Measurements from ENCODE around the gene ABCB8.

Gene ABCB8

DNA sequence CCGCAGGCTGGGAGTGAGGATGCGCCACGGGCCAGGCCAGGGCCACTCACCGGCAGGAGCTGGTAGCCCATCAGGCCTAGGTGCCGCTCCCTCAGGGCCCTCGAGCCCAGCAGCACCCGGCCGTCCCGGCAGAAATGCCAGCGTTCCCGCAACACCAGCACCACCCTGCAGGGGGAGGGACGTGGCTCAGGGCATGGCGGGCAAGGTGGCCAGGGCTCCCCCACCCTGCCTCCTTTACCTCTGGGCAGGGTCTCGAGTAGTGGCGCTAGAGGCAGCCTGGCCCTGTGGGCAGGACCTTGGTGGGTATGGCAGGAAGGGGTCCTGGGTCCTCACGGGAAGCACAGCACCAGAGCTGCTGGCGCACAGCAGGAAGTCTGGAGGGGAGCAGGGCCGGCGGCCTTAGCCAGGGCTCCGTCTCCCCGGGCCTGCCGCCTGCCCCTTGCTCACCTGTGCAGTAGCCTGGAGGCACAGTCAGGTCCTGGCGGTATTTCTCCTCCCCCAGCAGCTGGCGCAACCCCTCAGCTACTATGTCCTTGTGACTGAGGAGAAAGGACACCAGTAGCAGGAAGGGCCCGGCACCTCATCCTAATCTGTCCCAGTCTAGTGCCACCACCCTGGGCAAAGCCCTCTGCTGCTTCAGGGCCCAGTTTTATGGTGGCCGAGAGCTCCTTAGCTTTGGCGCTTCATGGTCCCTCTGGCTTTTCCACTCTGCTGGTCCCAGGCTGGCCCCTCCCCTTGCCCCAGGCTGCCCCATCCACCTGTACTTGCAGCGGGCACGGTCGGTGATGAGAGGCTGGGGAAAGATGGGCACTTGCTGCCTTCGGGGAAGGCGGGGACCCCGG, 48.8 kb downstream of the ABCB8 start:
- peak; percentile 37 for DNase-seq

DNA sequence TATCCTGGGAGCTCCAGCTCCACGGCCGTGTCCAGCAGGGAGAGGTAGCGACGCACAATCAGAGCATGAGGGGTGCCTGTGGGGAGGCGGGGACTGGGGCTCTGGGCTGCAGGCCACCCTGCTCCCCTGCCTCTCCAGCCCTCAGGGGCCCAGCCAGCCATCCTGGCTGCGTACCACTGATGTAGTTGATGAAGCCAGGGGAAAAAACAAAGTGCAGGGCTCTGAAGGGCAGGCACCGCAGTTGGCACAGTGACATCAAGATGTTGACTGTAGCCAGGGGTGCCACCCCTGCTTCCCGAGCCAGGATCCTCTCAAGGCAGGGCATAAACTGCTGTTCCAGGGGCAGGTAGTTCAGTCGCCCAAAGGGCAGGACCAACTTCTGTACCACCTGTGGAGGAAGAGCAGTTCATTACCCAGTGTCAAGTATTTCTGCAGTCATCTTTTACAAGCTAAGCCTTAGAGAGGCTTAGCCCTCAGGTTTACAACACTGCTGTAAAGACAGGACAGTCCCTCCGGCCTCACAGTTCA, 49.5 kb downstream of the ABCB8 start:
- no peak for DNase-seq

DNA sequence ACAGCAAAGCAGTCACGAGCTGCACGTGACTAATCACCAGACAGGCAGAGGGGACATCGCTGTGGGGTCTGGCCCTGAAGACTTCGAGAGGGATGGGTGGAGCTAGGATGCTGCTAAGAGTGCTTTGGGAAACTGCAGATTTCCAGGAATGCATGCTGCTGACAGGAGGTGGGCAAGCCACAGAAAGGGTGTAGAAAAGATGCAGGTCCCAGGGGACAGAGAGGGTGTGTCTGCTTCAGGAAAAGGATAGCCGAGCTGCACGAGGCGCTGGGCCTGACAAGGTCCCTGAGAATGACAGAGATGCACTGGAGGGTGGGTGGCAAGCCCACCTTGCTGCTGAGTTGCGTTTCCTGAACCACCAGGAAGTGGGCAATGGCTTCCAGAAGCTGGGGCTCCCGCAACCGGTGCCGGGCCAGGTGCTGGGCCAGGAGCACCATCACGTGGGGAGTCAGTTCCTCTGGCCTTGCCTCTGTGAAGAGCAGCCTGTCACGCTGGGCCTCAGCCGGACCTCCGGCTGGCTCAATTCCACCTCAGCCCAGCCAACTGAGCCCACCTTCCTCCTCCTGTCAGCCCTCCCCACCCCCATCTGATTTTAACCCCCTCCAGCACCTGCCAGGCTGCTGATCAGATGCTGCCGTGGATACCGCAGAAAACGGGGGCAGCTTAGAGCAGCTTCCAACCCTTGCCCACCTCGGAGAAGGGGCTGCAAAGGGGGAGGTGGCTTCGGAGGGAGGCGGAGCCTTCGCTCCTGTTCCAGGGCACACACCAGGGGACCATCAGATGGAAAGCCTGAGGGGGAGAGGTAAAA, 50.2 kb downstream of the ABCB8 start:
- DNase-seq = peak; percentile 49

DNA sequence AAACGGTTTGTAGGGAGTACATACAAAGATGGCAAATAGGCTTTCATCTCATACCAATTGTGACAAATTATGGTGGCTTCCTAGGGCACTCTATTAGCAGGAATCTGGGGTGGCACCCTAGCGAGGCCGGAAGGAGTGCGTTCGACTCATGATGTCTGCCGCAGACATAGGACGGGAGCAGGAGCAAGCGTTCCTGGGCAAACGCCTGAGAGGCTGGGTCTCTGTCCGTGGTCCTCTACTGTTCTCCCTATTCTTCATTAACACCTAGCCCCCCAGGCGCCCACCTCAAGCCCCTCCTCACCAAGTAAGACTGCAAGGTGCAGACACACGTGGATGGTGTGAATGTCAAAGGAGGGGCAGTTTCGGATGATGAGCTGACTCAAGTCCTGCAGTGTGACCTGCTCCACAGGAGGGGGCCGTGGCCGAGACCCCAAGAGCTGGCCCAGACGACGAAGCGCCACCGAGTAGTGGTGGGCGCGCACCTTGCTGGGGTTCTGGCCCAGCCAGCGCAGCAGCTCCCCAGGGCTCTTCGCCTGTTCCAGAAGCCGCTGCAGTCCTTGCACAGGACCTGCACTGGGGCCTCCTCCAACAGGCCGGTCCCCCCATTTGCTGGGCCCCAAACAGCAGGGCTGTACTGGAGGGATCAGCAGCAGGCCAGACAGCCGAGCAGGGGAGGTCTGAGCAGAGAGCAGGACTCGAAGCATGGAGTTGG, 51.1 kb downstream of the ABCB8 start:
- DNase-seq = no peak

DNA sequence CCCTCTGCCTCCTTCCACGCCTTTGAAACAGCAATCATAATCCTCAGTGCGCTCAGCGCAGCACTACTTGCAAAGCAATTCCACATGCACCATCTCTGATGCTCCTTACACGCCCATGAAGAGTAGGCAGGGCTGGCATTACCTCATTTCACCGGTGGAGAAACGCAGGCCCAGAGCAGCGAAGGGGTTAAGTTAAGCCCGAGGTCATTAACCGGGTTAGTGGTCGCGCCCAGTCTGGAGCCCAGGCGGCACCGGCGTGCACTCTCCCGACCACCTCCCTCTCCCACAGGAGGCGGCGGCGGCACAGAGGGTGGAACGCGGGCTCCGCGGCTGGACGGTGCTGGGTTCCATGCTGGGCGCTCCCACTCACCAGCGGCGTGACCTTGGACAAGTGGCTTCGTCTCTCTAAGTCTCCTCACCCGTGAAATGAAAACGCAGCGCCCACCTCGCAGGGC, 51.8 kb downstream of the ABCB8 start:
- peak; percentile 50 for DNase-seq

DNA sequence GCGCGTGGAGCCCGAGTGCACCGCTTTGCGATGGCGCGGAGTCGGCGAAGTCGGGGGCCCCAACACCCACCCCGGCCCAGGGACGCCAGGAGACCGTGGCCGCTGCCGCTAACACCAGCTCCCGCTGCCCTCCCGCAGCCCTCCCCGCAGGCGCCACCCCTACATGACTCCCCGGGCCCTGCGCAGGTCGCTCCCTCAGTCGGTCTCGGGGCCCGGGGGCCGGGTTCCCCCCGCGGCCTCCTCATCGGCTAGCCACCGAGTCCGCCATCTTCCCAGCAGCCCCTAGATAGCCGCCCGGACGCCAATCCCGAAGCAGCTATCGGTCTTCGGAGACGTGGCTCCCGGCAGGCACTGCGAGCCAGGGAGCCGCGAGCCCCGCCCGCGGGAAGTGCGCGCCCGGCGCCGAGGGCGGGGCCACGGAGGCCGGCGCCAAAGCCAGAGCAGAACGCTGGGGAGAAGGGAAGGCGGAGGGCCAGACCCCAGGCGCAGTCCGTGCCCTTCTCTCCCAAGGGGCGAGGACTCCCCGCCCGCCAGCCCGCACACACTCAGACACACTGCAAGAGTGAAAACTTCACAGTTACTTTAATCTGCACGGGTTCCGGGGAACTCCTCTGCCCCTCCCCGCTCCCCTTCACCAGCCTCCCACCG, 52.4 kb downstream of the ABCB8 start, which contains the start of gene FASTK:
FASTK (minus strand) TSS at position 288 of the 648 bp plus-strand sequence; CDS start at position 245, 43 bp downstream.
- peak; percentile 95 for DNase-seq

DNA sequence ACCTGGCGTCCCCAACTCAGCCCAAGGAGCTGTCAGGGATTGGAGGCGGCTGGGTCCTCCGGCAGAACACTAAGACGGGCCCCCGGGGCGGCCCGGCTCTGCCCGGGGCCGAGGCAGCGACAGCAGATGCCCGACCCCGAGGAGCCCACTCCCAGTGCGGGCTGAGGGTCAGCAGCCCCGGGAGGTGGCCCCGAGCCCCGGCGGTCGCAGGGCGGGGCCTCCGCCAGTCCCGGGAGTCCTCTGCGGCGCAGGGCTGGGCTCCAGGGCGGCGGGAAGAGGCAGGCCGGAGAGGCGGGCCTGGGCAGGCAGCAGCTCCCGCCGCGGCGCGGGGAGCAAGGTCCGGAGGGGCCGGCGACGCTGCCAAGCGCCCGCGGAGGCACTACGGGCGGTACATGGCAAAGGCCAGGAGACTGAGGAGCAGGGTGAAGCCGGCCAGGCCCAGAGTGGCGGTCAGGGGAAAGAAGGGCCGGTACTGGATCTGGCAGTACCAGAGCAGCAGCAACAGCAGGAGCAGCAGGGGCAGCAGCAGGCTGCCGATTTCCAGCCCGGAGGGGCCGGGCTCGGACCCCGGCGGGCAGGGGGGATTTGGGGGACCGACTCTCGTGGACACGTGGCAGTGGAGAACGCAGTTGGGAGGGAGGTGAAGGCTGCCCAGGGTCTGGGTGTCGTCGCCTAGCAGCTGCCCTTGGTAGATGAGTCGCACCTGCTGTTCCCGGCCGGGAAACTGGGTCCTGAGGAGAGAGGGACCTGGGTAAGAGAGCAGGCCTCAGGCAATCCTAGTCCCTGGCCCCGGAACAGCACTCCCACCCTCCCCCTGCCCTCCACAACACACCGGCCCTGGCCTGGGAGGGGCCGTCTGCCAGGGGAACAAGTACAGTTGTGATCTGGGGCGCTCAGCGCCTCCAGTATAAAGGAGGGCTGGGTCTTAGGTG, 53.2 kb downstream of the ABCB8 start:
- DNase-seq = peak; percentile 64

DNA sequence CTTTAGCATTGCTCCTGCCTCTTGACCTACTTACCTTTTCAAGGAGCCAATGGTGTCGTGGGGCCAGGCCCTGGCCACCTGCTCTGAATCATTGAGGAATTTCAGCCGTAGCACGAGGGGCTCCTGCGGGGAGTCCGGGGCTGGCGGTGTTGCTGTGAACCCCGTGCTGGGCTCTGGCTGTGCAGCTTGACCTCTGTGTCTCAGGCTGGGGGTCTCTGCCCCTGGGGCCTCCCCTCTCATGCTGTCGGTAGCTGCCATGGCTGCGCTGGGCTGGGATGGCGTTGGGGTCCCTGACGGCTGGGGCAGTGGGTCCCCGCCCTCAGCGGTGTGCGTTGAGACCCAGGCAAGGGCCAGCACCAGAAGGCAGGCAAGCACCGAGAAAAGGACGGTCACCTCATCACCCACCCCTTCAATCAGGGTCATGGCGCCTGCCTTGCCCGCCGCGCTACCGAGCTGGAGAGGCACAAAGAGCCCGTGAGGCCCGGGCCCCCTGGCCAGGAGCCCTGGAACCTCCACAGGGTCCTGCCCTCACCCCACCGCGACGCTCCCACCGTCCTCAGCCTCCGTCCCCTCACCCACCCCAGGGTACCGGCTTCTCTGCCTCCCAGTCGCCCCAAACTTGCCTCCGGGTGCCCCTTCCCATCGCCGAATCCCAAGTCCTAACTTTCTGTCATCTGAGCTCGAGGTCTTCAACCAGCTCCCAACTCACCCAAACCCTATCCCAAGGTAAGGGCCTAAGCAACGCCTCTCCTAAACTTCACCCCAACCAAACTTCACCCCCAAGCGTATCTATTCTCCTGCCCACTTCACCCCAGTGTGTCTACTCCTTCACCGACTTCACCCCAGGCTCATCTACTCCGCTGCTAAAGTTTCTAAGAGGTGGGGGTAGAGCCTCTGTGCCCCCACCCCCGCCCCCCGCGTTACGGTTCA, 54.2 kb downstream of the ABCB8 start:
- peak; percentile 64 for DNase-seq

DNA sequence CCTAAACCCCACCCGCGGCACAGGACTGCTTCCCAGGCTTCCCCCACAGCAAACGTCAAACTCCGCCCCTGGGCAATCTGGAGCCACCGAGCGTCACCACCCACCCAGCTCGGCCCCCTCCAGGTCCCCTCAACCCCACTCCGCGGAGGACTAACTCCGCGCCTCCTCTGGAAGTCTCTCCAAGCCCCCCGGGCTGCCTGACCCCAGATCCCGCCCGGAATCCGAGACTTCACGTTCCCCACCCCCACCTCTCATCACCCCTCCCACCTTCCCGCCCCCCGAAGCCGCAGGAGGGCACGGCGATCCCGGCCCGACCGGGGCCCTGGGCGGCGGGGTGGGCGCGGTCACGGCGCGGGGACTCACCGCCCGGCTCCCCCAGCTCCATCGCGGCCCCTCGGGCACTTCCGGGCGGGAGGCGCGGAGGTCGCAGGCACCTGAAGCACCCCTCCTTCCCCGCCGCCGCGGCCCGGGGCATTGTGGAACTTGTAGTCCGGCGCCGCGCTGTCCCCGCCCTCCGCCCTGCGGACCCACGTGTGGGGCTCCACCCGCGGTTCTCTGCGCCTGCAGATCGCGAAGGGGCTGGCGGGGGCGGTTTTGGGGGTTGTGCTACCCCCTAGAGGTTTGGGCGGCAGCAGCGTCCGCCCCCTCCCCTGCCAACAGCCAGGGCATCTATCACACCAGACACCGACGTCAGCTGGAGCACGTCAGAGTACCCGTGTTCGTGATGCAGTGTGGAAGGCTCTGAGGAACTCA, 55.0 kb downstream of the ABCB8 start, which contains the start of gene TMUB1:
TMUB1 (minus strand) TSS at position 423 of the 753 bp plus-strand sequence. CDS start 930 bp downstream, outside the sequence.
- DNase-seq = peak; percentile 90

DNA sequence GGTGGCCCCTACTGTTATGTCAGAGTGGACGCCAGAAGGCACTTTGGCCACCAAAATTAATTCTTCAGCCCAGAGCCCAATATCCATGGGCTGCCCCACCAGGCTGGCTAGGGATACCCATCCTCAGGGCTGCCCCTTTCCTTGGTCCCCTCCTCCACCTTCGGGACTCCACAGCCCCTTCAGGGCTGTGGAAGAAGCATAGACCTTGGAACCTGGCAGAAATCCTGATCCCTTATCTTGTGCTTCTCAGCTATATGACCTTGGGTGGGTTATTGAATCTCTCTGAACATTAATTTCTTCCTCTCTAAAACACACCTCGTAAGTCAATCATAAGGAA, 55.5 kb downstream of the ABCB8 start:
- DNase-seq = peak; percentile 63

DNA sequence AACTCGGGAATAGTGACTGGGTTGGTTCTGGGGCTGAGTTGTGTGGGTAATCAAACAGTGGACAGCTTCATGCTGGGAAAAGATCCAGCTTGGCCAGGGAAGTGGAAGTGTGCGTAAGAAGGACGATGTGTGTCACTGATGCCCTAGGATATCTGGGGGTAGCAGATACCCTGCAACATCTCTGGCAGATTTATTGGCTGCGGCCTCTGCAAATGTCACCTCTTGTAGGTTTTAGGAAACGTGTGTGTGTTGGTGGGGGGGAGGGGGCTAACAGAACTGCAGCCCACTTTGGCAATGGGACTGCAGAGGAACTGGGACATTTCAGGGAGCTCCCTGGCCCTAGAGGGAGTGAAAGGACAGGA, 57.1 kb downstream of the ABCB8 start:
- DNase-seq = no peak

DNA sequence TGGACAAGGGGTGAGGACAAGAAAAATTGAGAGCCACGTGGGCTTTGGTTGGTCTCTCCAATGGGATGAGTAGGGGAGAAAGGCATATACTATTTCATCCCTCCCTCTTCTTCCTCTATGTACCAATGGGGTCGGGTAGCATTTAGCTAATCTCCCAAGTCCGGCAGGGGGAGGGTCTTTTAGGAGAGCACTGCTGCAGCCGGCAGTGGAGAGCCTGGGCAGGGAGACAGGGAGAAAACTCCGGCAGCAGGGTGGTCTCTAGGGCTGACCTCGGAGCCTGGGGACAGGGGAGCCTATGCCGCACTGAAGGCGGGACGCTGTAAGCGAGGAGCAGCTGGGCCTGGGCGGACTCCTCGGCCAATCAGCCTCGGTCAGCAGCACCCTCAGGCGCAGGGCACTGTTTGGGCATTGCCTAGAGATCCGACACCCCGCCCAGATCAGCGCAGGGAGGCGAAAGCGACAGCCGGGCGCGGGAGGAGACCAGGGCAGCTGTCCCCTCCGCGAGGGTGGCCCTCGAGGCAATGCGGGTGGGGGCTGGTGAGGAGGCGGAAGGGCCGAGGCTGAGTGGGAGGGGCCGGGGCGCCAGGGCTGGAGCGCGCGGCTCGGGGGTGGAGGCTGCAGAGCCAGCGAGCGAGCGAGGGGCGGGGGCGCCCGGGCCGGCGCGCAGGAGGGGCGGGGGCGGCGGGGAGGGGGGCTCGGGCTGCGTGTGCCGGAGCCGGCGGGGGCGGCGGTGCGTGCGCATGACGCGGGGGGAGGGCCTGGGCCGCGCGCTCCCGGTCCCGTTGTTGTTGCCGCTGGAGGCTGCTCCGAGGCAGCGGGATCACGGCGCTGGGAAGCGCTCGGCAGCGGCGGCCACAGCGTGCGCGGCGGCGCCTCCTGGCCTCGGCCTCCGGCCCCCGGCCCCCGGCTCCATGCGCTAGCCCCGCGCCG, 57.7 kb downstream of the ABCB8 start, which contains the start of gene AGAP3:
AGAP3 (plus strand) TSS at position 785 of the 930 bp plus-strand sequence. CDS start 267 bp downstream, outside the sequence.
- peak; percentile 93 for DNase-seq

DNA sequence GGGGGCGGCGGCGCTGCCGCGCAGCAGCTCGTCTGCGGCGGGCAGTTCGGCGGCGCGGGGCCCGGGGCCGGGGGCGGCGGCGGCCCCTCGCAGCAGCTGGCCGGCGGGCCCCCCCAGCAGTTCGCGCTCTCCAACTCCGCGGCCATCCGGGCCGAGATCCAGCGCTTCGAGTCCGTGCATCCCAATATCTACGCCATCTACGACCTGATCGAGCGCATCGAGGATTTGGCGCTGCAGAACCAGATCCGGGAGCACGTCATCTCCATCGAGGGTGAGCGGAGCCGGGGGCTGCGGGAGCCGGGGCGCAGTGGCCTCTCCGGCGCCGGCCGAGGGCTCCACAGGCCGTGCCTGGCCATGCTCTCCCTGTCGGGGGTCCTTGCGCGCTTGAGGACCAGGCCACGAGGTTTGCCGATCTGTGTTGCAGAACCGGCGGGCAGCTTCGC, 58.6 kb downstream of the ABCB8 start:
- peak; percentile 49 for DNase-seq

DNA sequence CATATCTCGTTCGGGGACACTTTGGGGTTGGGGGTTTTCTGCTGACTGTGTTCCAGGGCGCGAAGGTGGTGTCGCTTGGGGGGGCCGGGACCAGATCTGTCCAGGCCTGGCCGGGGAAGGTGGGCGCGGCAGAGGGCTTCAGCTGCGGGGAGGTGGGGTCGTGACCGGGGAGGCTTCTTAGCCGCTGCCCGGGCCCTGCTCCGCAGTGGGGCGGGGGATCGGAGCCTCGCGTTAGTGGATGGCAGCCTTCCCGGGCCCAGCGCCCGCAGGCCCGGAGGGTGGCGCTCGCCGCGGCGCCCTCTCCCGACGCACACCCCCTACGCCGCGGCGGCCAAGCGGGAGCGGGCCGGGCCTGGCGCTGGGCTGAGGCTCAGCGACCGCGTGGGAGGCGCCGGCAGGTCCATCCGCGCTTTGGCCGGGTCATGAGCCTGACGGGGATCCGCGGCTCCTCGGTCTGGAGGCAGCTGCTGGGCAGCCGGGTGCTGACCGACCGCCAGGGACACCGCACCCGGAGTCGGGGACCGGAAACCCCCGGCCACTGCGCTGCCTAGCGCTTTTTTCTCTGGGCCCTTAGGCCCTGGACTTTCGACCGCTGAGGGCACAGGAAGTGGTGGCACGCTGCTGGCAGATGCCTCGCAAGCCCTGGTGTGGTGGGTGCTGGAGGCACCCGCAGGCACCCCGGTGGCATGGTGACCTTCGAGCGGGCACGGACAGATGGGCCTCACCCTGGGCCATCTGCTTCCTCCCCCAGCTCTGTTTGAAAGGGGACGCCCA, 59.2 kb downstream of the ABCB8 start:
- DNase-seq = peak; percentile 77

DNA sequence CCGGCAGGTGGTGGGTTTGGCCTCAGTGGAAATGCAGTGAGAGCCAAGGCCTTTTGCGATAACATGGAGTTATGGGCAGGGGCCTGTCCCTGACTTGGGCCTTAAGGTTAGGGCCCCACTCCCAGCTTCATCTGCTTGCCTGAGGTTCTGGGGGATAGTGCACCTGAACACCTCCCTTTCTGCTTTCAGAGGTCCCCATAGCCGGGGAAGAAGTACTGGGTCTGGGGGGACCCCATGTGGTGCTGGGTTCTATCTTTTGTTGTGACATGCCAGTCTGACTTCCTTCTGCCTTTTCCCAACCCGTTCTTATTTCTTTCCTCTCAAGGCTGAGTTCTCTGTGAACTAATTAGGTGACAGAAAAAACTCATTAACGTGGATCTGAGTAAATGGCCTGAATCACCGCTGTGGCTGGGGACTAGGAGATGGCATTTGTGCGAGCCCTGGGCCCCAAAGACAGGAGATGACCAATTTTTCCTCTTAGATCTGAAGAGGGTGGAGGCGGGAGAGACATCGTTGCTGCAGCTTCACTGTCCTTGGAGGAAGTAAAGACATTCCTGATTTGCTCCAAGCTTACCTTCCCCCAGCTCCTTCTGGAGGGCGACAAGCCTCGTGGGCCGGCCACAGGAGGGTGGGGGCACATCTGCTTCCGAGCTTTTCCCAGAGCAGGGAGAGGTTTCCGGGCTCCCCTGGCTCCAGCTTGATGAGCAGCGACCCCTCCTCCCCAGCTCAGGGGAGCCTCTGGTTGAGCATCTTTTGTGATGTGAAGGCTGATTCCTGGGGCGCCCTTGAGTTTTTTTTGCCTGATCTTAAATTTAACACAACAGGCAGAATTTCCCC, 60.0 kb downstream of the ABCB8 start:
- peak; percentile 20 for DNase-seq

Measured in NCI-H82 (cell line).